Fibroblast of pulmonary artery (primary cell): ENCODE results near the gene COMP.

Experiments used
- DNase-seq: peaks from one replicate; pipeline ENCODE4 v3.0.0-alpha.2; 2010; ENCODE audit warnings: low read depth
- H3K4me3 ChIP-seq: replicated peaks from 2 replicates; pipeline ENCODE4 v1.5.1; 2011; ENCODE audit warnings: low read depth, mild to moderate bottlenecking, control low read depth, low read length, moderate library complexity
- TF ChIP-seq, protein P1 (sequence below): IDR thresholded peaks from 2 replicates; pipeline ENCODE4 v1.5.1; 2011; ENCODE audit warnings: mild to moderate bottlenecking, control low read depth, low read length, inconsistent platforms; ENCODE audit errors: missing control alignments

Gene COMP

DNA sequence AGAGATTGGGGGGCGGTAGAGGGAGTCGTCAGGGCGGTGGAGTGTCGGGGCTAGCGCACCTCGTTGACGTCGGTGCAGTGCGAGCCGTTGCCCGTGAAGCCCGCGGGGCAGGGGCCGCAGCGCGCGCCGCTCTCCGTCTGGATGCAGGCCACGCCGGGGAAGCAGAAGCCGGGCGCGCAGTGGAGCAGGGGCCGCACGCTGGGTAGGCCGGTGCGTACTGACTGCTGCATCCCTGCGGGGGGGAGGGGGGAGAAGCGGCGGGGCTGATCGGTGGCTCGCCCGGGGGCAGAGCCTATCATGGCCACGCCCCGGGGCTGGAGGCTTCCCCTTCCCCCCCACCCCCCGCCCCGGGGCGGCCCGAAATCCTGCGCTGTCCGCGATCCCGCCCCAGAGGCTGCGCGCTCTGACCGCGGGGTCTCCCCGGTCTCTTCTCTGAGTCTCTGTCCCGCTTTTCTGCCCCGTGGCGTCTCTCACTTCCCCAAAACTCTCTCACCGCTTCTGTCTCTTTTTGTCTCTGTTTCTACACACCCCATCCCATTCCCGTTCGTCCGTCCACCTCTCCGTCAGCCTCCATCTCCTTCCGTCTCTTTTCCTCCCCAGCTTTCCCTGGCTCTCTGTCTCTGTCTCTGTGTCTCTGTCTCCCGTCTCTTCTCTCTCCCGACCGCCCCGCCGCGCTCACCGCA, 1.1 kb downstream of the COMP start:
- no peak for DNase-seq
- no peak overlapping the region for H3K4me3 ChIP-seq
- TF ChIP-seq, protein P1, sequence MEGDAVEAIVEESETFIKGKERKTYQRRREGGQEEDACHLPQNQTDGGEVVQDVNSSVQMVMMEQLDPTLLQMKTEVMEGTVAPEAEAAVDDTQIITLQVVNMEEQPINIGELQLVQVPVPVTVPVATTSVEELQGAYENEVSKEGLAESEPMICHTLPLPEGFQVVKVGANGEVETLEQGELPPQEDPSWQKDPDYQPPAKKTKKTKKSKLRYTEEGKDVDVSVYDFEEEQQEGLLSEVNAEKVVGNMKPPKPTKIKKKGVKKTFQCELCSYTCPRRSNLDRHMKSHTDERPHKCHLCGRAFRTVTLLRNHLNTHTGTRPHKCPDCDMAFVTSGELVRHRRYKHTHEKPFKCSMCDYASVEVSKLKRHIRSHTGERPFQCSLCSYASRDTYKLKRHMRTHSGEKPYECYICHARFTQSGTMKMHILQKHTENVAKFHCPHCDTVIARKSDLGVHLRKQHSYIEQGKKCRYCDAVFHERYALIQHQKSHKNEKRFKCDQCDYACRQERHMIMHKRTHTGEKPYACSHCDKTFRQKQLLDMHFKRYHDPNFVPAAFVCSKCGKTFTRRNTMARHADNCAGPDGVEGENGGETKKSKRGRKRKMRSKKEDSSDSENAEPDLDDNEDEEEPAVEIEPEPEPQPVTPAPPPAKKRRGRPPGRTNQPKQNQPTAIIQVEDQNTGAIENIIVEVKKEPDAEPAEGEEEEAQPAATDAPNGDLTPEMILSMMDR, result no peak

DNA sequence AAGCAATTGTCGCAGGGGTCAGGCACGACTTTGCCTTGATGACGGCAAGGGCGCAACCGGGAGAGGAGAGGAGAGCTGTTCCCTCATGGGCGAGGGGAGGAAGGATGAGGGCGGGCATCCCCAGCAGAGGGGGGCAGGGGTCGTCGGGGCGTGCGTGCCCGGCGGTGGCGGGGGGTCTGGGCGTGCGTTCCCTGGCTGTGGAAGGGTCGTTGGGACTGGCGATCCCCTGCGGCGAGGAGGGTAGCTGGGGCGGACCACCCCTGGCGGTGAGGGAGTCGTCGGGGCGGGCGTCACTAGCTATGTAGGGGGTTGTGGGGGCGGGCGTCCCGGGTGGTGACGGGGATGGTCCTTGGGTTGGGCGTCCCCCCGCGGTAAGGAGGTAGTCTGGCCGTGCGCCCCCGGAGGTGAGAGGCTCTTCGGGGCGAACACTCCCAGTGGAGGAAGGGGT, 1.7 kb downstream of the COMP start:
- no peak overlapping the region for H3K4me3 ChIP-seq
- DNase-seq, result no peak
- TF ChIP-seq, protein P1, result no peak

DNA sequence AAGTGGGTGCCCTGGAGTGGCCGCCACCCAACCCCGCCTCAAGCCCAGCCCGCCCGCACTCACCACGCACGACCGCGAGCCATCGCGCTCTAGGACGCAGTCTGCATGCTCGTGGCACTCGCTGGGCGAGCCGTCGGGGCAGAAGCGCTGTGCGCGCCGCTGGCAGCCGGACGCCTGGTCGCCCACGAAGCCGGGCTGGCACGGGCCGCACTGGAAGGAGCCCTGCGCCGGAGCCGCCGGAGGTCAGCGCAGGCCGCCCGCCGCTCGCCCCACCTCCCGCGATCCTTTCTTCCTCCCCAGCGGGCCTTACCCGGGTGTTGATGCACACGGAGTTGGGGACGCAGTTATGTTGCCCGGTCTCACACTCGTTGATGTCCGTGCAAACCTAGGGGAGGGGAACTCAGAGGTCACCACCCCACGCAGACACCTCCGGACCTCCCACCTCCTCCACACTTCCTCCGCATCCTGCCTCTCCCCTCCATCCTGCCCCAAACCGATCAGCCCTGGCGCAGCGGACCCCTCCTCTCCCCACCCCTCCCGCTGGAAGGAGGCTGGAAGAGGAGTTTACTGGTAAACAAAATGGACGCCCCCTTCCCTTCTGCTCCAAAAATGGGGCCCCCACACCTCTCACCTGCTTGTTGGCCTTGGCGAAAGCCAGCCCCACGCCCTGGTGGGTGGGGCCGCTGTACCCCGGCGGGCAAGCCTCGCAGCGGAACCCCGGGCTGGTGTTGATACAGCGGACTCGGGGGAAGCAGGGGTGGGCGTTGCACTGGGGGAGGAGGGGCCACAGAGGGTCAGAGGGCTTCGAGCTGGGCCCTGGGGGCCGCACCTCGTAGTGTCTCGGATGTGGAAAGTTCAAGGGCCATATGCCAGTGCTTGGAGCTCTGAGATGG, 2.3 kb downstream of the COMP start:
- no peak overlapping the region for H3K4me3 ChIP-seq
- DNase-seq, result no peak
- TF ChIP-seq, protein P1, result no peak

DNA sequence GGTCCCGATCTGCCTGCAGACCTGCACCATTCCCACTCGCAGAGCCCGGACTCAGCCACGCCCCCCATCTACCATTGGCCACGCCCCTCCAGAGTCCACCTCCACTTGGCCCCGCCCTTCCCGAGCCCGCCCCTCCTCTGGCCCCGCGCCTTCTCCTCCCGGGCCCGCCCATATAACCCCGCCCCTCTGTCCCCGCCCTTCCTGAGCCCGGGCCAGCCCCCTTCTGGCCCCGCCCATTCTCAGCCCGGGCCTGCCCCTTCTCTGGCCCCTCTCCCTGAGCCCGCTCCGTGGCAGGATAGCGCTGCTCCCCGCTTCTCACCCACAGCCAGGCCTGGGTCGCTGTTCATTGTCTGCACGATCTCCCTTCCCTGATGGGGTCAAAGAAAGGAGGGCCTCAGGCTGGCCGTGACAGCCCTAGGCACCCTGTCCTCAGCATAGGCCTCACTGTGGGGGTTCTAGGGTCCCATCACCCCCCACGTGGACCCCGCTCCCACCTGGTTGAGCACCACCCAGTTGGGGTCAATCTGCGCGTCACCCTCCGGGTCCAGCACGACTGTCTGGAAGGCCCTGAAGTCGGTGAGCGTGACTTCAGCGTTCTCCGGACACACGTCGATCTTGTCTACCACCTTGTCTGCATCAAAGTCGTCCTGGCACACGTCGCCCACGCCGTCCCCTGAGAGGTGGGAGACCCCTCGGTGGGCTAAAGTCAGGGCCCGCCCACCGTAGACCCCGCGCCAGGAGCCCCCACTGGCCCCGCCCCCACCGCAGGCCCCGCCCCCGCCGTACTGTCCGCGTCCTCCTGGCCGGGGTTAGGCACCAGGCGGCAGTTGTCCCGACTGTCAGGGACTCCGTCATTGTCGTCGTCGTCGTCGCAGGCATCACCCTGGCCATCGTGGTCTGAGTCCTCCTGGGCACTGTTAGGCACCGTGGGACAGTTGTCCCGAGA, 5.7 kb downstream of the COMP start:
- TF ChIP-seq, protein P1, result no peak
- no peak overlapping the region for H3K4me3 ChIP-seq
- peak; percentile 57 for DNase-seq

DNA sequence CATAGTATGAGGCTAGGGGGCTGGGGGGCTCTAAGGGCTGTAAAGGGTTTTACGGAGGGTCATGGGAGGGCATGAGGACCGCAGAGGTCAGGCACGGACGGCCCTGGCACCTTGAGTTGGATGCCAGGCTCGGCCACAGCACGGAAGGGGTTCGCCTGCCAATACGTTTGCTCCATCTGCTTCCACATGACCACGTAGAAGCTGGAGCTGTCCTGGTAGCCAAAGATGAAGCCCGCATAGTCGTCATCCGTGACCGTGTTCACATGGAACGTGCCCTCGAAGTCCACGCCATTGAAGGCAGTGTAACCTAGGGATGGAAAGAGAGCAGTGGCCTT, 6.4 kb downstream of the COMP start:
- H3K4me3 ChIP-seq, result no peak overlapping the region
- TF ChIP-seq, protein P1, result no peak
- DNase-seq, result no peak

GRCh38 chr19:18783958-18784785, 6.9 kb downstream of the COMP start:
- H3K4me3 ChIP-seq, result no peak overlapping the region
- no peak for DNase-seq
- TF ChIP-seq, protein P1, result no peak
